Measurements from ENCODE around the gene TEX22.

The TEX22 gene

GRCh38 chr14:105415481-105416428, 17.4 kb downstream of the TEX22 start:
- TF ChIP-seq CTCF (IDR thresholded peaks at IDR 0.05; ENCODE audit: low read depth, low read length): no peak
- no peak for DNase-seq (ENCODE audit: extremely low read depth, low read depth)

- no peak for DNase-seq (ENCODE audit: extremely low read depth, low read depth)
- TF ChIP-seq CTCF (IDR thresholded peaks at IDR 0.05; ENCODE audit: low read depth, low read length): no peak
These were observed 18.3 kb downstream of the TEX22 start for GRCh38 chr14:105416671-105417070.

- DNase-seq (ENCODE audit: extremely low read depth, low read depth): no peak
- no peak for TF ChIP-seq CTCF (IDR thresholded peaks at IDR 0.05; ENCODE audit: low read depth, low read length)
These were observed 19.4 kb downstream of the TEX22 start for GRCh38 chr14:105417690-105418121.

- DNase-seq (ENCODE audit: extremely low read depth, low read depth): no peak
- no peak for TF ChIP-seq CTCF (IDR thresholded peaks at IDR 0.05; ENCODE audit: low read depth, low read length)
These were observed 20.2 kb downstream of the TEX22 start for GRCh38 chr14:105418269-105419194.

- no peak for DNase-seq (ENCODE audit: extremely low read depth, low read depth)
- TF ChIP-seq CTCF (IDR thresholded peaks at IDR 0.05; ENCODE audit: low read depth, low read length): no peak
These were observed 21.1 kb downstream of the TEX22 start, which contains the start of gene MTA1 for GRCh38 chr14:105419195-105420091. Gene MTA1 (plus strand): TSS chr14:105419827. CDS start chr14:105420036, 209 bp downstream.

GRCh38 chr14:105420101-105420973, 22.0 kb downstream of the TEX22 start:
- no peak for DNase-seq (ENCODE audit: extremely low read depth, low read depth)
- no peak for TF ChIP-seq CTCF (IDR thresholded peaks at IDR 0.05; ENCODE audit: low read depth, low read length)
